Measurements from ENCODE around the gene TRIM8. TPM values are rescaled to one million over a fixed set of nuclear protein-coding genes. Genes with fewer than 3 reads are reported as not detected.
"Not testable (repeated sequence)": the region's sequence is repeated elsewhere in the genome, so short reads cannot be mapped to it uniquely, and the experiment has no call there.

TRIM8 gene
- total RNA-seq, 2 donors from 2014 or later: 106 to 125 TPM

- Histone ChIP-seq H3K4me3 (peak overlapping the region in 1 of 2 donors; percentile 6), H3K9me3 (no peaks in the 10 kb centered on the region), H3K4me1 (peaks cover 0 to 35% of the 10 kb centered on the region in 2 donors), H3K27ac (peak overlapping the region in 1 of 2 donors; percentile 13), H3K36me3 (peaks cover 21% of the 10 kb centered on the region), H3K27me3 (no peaks in the 10 kb centered on the region)
- TF ChIP-seq, protein P1, sequence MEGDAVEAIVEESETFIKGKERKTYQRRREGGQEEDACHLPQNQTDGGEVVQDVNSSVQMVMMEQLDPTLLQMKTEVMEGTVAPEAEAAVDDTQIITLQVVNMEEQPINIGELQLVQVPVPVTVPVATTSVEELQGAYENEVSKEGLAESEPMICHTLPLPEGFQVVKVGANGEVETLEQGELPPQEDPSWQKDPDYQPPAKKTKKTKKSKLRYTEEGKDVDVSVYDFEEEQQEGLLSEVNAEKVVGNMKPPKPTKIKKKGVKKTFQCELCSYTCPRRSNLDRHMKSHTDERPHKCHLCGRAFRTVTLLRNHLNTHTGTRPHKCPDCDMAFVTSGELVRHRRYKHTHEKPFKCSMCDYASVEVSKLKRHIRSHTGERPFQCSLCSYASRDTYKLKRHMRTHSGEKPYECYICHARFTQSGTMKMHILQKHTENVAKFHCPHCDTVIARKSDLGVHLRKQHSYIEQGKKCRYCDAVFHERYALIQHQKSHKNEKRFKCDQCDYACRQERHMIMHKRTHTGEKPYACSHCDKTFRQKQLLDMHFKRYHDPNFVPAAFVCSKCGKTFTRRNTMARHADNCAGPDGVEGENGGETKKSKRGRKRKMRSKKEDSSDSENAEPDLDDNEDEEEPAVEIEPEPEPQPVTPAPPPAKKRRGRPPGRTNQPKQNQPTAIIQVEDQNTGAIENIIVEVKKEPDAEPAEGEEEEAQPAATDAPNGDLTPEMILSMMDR (IDR thresholded peaks at IDR 0.05): no peak
- no peak for DNase-seq (ENCODE audit: low spot score)
Observed at GRCh38 chr10:102661658-102662028, 17.4 kb downstream of the TRIM8 start.

- no peak for DNase-seq (ENCODE audit: low spot score)
- TF ChIP-seq, protein P1 (IDR thresholded peaks at IDR 0.05): no peak
- Histone ChIP-seq H3K4me3 (no peak overlapping the region), H3K36me3 (no peaks in the 10 kb centered on the region), H3K9me3 (no peaks in the 10 kb centered on the region), H3K4me1 (peaks cover 0 to 39% of the 10 kb centered on the region in 2 donors), H3K27ac (no peak overlapping the region), H3K27me3 (no peaks in the 10 kb centered on the region)
Observed at GRCh38 chr10:102665904-102666509, 21.7 kb downstream of the TRIM8 start.

GRCh38 chr10:102667411-102667810 lies 23.1 kb downstream of the TRIM8 start:
- not testable (repeated sequence) for H3K9me3 ChIP-seq; H3K4me3 ChIP-seq; DNase-seq (ENCODE audit: low spot score); H3K27ac ChIP-seq; H3K36me3 ChIP-seq; H3K27me3 ChIP-seq
- peaks cover 0 to 41% of the 10 kb centered on the region in 2 donors for H3K4me1 ChIP-seq

DNA sequence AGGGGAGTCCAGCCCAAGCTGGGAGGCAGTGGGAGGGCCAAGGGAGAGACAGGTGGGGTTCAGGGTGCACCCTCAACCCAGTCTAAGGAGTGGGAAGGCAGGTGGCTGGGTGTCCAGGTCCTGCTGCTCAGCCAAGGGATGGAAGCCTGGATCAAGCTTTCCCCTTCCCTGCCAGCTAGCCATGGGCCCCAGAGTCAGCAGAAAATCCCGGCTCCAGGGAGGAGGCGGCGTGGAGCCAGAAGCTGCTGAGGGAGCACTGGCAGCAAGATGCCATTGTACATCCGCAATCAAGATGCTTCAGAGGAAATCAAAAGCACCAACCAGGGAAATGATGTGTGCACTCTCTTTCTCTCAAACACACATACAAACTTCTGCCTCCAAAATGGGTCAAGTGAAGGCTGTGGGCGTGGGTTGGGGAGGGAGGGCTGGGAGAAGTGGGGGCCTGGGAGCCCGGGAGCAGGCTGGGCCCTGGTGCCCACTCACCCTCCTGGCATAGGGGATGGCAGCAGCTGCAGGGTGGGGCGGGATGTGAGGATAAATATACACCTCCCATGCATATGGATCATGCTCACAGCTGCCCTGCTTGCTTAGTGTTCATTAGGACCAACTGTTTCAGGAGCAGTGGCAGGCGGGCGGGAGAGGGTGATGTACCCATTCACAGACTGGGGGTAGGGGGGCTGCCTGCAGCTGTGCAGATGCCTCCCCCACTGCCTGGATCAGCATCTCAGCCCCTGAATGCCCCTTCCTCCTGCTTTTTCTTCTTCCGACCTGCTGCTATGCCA lies 24.2 kb downstream of the TRIM8 start:
- H3K4me1 ChIP-seq: peaks cover 0 to 50% of the 10 kb centered on the region in 2 donors
- H3K27ac ChIP-seq: peak overlapping the region; percentile 73 to 78
- no peaks in the 10 kb centered on the region for H3K36me3 ChIP-seq
- no peak overlapping the region for H3K4me3 ChIP-seq
- no peaks in the 10 kb centered on the region for H3K9me3 ChIP-seq
- no peaks in the 10 kb centered on the region for H3K27me3 ChIP-seq
- TF ChIP-seq, protein P1 (IDR thresholded peaks at IDR 0.05): no peak
- no peak for DNase-seq (ENCODE audit: low spot score)

DNA sequence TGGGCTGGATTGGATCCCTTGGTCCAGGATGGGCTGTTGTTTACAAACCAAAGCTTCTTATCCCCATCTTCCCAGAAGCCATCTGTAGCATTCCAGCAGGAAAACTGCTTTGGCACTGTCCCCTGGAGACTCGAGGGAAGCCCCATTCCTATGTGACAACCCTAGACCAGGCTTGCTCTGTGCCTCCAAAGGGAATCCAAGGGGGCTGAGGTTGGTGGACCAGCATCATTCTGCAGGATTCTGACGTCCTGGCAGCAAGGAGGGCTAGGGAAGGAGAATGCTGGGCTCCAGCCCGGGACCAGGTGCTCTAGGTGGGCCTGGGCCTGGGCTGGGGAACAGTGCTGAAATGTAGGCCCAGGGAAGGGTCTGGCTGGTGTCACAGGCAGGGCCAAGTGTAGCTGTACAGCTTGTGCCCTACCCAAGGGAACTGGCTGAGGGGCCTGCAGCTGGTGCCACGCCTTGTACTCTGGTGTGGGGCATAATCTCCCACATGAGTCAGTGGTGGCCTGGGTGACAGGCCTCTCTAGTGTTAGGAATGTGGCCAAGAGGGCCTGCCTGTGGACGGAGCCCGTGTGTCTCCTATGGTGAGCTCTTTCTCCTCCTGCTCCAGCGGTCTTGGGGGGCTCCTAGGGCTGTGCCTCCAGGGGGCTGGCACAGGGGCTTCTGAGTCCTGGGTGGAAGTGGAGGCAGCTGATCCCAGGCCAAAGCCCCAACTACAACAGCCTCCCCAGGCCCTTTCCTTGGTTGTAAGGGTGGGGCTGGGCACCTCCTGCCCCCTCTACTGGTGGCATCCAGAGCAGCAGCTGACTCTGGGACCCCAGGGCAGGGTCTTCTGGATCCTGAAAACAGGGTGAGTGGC lies 25.2 kb downstream of the TRIM8 start:
- DNase-seq (ENCODE audit: low spot score): peak; percentile 76
- H3K4me3 ChIP-seq: no peak overlapping the region
- peaks cover 0 to 60% of the 10 kb centered on the region in 2 donors for H3K4me1 ChIP-seq
- H3K27me3 ChIP-seq: no peaks in the 10 kb centered on the region
- no peaks in the 10 kb centered on the region for H3K9me3 ChIP-seq
- H3K27ac ChIP-seq: peak overlapping the region; percentile 73 to 78
- no peaks in the 10 kb centered on the region for H3K36me3 ChIP-seq
- TF ChIP-seq, protein P1 (IDR thresholded peaks at IDR 0.05): peak in 1 of 2 donors; percentile 63

All from right atrium auricular region (tissue), 2 donors.